Measurements from ENCODE around the gene STXBP5L.
"Not testable (repeated sequence)": the region's sequence is repeated elsewhere in the genome, so short reads cannot be mapped to it uniquely, and the experiment has no call there.

Gene STXBP5L

DNA sequence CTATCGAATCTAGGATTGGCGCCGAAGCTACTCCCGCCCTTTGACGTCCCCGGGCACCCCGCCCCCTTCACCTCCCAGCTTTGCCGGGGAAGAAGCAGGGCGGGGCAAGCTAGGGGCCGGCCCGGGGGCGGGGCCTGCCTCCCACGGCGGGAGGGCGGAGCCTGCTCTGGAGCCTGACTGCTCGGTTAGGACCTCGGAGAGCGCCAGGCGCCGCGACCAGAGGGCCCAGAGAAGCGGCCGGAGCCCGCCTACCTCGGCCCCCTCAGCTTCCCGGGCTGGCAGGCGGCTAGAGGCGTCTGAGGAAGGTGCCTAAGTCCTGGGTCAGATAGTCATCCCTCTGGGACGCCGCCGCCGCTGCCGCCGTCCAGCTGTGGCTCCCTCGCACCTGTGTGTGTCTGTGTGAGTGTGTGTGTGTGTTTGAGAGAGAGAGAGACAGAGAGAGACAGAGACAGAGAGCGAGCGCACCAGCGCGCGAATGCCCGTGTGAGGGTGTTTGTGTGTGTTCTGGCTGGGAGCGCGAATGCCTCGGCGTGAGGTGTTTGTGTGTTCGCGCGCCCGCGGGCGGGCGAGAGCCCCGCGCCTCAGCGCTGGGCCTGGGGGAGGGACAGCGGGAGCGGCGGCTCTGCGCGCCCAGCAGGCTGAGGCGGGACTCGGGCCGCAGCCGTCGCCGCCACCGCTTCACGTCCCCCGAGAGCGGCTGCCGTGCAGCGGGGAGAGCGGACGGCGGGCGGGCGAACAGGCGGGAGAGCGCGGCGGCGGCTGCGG is at the start of gene STXBP5L:
Gene STXBP5L, plus strand, starts transcription at position 176 of the 765 bp plus-strand sequence. CDS start 1,374 bp downstream, outside the sequence.
- no peak for DNase-seq (ENCODE audit: low read depth, low spot score)

DNA sequence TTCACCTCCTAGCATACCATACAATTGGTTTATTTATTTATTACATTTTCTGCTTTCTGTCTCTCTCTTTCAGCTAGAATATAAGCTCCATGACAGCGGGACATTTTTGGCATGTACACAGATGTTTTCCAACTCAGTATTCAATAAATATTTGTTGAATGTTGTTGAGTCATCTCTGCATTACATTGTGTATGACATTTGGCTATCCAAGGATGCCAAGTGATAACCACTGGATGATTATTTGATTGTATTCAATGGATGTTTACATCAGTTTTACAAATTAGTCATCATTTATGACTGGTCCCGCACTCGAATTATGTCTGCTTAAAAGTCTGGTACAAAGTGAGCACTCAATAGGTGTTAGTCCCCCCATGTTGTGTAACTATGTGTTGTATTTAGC is 49.5 kb upstream of the STXBP5L start:
- DNase-seq (ENCODE audit: low read depth, low spot score) = no peak

DNA sequence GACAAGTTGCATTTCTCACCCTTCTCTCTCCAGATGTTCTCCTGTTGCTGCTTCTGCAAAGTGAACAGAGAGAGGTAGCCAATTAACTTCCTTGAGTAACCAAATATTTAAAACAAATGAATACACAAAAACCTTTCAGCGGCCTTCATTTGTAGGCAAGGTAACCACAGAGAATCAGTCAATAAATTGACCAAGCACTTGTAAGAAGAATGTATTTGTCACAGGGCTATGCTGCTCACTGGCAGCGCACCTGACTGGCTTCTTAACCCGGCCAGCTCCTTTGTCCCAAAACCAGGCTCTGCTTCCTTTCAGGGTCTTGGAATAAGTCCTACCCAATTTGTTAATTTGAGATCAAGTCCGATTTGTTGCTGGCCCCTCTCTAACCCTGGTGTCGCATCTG is 43.5 kb upstream of the STXBP5L start:
- DNase-seq (ENCODE audit: low read depth, low spot score) = no peak

DNA sequence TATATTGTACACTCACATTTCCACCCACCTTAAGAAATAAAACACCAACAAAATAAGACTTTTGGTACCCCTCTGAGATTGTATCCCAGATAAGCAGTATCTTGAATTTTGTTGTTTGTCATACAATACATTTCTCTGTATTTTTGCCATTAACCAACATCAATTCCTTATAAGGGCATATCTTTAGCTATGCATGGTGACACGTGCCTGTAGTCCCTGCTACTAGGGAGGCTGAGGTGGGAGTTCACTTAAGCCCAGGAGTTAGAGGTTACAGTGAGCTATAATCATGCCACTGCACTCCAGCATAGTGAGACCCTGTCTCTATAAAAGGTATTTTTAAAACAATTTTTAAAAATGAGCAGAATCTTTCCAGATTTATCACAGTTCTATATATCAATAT is 32.5 kb upstream of the STXBP5L start:
- DNase-seq (ENCODE audit: low read depth, low spot score) = no peak

DNA sequence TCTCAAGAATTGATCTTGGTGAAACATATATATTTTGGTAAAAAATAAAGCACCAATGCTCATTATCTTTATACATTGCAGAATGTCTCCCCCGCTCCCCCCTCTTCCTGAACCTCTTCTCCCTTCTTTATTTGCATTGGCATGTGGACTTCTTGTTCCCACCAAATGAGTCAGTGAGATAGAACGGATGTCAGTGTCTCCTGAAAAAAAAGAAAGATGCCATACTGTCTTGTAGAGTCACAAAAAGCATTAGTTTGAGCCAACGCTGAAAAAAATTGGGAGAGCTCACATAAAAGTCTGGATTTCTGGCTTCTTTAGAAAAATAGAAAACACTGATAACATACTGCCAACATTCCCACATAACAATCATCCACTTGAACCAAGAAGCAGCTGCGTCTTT is 32.0 kb upstream of the STXBP5L start:
- no peak for DNase-seq (ENCODE audit: low read depth, low spot score)

DNA sequence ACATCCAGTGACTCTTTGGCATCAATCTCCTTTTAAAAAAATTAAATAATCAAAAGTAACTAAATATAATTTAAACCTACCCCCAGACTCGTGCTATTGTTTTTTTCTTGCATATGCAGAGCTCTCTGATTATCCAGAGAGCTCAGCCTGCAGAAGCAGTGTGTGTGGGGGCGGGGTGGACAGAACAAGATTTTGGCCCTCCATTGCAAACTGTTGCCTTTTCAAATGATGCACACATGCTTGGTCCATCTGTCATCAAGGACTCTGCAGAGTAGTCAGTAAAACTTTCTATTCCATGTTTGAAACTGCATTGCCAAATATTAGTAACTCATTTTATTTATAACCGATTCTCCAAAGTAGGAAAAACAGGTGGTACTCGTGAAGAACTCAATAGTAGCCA is 28.6 kb upstream of the STXBP5L start:
- DNase-seq (ENCODE audit: low read depth, low spot score) = no peak

DNA sequence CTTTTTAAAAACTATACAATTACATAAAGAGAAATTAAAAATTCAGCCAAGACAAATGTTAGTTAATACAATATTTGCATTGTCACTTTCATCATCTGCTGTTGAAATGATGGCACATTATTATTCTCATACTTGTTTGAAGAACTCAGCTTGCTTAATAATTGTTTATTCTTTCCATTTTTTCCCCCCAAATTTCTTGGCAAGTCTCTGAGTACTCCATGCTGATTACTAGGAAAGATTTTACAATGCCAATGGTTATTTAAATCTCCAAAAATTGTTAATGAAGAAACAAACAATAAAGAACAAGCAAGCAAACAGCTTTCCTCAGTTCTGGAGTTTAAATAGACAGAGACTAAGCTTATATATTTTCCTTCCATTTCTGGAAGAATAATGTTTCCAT is 15.1 kb upstream of the STXBP5L start:
- DNase-seq (ENCODE audit: low read depth, low spot score) = no peak

DNA sequence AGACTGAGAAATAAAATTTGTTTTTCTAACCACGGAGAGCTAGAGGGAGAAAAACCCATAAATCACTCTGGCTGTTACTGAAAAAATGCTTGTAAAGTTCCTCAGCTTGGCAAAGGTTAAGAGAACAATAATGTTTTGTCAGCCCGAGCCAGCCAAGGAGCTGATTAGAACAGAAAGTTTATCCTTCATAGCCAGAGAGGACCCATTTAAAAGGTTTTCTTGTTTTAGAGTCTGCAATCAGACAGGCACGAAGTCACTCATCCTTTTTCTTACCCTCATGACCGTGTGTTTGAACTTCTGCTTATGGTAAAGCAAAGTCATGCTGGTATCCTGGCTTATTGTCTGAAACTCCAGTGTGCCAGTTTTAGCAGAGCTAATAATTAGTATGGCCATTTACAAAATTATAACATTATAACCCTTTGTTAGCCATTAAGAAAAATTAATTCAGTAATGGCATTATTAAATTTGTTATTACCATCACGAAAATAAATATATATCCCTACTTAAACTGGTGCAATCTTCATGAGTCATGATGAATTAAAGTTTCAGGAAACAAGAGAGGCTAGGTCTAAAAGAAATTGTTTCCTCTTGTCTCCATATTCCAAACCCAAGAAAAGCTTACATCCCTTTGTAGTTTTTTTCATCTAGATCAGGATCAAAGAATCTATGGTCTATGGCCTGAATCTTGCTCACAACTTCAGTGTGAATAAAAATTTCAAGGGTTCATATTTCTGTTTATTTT is 13.5 kb upstream of the STXBP5L start:
- no peak for DNase-seq (ENCODE audit: low read depth, low spot score)

DNA sequence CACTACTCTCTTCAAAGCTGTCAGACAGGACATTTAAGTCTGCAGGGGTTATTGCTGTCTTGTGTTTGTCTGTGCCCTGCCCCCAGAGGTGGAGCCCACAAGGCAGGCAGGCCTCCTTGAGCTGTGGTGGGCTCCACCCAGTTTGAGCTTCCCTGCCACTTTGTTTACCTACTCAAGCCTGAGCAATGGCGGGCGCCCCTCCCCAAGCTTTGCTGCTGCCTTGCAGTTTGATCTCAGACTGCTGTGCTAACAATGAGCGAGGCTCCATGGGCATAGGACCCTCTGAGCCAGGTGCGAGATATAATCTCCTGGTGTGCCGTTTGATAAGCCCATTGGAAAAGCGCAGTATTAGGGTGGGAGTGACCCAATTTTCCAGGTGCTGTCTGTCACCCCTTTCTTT is 6.3 kb upstream of the STXBP5L start:
- not testable (repeated sequence) for DNase-seq (ENCODE audit: low read depth, low spot score)

DNA sequence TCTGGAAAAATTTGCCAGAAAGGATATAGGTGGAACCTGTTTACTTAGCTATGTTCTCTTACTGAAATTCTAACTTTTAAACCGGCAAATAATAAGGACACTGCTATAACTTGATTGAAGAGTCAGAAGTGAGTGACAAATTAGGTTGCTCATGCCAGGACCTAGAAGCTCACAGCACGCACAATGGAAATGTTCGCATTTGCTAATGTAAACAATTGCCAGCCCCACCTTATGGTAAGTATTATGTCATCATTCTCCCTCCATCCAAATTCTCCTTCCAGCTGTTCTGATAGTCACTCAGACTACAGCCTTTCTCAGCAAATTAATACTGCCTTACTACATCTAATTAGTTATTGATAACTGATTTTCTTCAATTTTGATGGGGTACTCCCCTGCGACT is 4.8 kb upstream of the STXBP5L start:
- DNase-seq (ENCODE audit: low read depth, low spot score) = no peak

DNA sequence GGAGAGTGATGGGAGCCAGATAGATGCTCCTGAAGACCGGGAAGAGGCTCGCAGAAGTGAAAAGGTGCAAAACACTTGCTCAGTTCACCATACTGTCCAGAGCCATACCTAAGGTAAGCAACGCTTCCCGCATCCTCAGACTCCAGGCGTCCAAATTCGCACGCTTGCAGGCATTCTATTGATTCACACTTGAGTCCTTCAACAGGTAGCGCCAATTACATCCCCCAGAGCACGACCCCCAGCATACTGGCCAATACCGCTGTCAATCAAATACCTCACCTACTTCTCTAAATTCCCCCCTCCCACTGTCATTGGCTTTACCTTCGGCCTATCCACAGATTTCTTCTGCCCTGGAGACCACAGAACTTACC is 361 bp upstream of the STXBP5L start:
- no peak for DNase-seq (ENCODE audit: low read depth, low spot score)

DNA sequence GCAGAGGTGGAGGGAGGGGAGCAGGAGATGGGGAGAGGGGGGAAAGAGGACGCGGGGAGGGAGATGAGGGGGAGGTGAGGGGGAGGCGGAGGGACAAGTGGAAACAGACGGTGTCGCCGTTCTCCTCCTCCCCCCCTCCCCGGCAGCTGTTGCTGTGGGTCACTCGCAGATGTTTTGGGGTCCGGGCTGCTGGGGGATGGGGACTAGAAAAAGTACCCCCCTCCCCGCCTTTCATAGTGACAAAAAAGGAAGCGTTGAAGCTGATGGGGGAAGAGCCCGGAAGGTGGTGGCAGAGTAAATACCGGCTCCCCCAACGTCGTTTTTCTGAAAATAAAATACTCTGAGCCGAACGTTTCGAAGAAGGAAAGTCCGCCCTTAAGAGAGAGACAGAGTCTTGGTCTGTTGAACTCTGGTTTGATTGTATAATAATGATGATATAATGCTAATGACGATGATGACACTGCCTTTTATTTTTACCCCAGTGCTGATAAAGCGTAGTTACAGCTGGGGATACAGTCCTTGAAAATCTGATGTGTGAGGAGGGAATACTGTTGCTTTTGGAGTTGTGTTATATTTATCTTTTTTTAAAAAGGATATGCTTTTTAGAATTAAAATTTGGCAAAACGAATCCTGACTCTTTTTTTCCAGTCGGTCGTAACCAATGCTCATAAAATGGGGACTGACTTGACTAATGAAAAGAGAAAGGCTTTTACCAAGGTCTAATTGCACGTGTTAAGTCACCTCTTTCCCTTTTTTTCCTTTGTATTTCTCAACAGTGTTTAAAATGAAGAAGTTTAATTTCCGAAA is 993 bp downstream of the STXBP5L start:
- no peak for DNase-seq (ENCODE audit: low read depth, low spot score)

DNA sequence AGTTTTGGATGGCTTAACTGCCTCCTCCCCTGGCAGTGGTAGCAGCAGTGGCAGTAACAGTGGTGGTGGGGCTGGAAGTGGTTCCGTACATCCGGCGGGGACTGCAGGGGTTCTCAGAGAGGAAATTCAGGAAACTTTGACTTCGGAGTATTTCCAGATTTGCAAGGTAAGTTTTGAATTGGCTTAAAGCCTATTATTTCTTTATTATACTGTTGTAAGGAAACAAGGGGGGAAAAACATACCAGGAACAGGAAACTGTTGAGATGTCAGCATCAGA is 1.5 kb downstream of the STXBP5L start:
- DNase-seq (ENCODE audit: low read depth, low spot score) = no peak

DNA sequence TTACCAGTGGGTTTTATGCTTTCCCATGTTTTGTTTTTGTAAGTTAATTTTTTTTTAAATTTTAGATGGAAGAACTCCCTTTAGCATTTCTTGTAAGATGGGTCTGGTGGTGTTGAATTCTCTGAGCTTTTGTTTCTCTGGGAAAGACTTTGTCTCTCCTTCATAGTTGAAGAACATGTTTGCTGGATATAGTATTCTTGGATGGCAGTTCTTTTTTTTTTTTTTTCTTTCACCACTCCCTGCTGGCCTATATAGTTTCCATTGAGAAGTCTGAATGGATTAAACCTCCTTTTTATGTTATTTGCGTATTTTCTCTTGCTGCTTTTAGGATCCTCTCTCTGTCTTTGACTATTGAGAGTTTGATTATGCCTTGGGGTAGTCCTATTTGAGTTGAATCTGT is 18.1 kb downstream of the STXBP5L start:
- no peak for DNase-seq (ENCODE audit: low read depth, low spot score)

DNA sequence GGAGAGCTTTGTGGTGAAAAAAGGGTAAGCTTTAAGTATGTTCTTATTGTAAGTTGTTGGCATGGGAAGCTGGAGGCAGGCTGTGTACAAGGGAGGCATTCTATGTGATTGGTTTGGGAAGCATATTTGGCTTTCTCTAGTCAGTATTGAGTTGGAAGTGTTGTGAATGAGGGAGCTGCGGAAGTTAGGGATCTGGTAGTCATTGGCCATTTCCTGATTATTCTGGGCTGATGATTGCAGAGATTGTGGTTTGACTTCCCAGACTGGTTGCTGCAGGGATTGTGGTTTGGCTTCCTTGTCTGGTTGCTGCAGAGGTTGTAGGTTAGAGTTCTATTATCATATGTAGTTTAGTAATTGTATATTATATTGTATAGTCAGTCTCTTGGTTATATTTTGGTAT is 21.0 kb downstream of the STXBP5L start:
- DNase-seq (ENCODE audit: low read depth, low spot score) = no peak

DNA sequence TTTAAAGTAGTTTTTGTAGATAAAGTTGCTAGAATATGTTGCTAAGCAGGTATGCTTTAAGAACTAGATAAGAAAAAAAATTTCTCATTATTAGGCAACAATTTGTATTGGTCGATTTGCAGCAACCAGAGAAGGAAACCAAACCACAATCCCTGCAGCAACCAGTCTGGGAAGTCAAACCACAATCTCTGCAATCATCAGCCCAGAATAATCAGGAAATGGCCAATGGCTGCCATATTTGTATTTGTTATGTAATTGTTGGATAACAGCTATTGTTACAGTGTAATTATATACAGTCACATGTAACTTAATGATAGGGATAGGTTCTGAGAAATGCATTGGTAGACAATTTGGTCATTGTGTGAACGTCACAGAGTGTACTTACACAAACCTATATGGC is 23.6 kb downstream of the STXBP5L start:
- no peak for DNase-seq (ENCODE audit: low read depth, low spot score)

DNA sequence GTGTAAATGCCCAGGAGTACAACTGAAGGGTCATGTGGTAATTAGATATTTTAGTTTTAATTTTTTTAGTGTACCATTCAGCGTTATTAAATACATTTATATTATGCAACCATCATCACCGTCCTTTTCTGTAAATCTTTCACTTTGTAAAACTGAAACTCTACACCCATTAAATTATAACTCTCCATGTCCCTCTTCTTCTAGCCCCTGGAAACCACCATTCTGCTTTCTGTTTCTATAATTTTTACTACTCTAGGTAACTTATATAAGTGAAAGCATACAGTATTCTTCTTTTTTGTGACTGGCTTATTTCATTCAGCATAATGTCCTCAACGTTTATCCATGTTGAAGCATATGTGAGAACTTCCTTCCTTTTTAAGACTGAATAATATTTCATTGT is 48.1 kb downstream of the STXBP5L start:
- DNase-seq (ENCODE audit: low read depth, low spot score) = no peak

DNA sequence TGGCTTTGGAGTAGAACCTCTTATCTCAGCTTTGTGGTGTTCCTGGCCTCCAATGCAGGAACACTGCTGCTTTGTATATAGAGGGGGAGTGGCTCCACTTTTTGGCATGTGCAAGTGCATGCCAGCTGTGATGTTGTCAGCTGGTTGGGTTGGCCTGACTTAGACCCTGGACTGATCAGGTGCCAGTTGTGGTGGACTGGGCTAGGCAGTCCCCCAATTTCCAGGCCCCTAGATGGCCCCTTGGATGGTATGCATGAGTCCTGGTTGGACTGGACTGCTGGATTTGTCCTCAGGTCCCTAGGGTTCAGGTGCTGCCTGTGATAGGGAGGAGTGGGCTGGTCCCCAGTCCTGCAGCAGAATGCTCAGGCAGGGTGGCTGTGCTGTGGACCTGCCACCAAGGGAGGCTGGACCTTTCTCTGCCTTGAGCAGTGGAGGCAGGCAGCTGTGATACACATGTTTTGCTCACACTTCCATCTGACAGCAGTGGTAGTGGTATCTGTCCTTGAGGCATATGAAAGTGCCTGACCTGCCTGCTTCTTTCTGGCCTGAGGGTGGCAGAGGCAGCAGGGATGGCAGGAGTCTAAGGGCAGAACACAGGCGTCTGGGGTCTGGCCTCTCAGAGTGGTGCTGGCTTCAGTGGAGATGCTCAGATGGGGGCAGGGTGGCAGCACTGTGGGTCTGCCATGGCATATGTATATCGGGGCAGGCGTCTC is 74.8 kb downstream of the STXBP5L start:
- DNase-seq (ENCODE audit: low read depth, low spot score) = no peak

DNA sequence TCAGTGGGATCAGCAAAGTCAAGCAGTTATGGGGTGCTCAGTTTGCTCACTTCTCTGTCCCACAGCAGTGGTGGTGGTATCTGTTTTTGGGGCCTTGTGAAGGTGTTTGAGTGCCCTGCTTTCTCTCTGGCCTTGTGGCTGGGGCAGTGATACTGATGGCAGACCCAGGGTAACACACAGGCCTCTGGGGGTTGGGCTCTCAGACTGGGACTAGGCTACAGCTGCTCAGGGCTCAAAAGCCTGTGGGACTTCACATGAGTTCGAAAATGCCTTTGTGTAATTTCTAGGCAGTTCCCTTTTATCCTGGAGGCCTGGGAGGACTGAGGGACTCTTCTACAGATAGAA is 75.3 kb downstream of the STXBP5L start:
- DNase-seq (ENCODE audit: low read depth, low spot score) = no peak

DNA sequence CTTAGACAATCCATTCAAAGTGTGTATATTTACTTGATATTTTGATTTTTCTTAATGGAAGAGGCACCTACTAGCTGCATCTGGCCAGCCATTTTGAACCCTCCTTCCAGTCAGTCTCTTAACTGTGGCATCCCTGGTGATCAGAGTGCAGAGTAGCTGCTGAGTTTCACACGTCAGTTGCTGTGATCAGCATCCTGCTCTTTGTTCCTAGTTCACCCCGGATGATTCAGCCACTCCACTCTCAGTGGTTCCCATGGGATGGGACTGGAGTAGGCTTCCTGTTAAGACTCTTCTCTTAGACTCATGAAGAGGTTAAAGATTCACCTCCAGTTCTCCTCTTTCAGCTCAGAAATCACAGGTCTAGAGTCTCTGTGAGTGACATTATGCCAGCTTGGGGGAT is 75.8 kb downstream of the STXBP5L start:
- no peak for DNase-seq (ENCODE audit: low read depth, low spot score)

DNA sequence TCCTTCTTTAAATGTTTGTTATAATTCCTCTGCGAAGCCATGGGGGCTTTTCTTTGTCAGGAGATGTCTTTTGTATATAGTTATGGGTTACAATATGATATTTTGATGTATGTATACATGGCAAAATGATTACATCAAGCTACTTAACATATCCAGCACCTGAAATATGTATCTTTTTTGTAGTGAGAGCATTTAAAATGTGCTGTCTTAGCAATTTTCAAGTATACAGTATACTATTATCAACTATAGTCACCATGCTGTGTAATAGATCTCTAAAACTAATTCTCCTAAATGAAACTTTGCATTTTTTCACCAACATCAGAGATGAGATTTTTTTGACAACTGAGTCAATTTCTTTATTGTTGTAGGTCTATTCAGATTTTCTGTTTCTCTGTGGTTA is 77.2 kb downstream of the STXBP5L start:
- no peak for DNase-seq (ENCODE audit: low read depth, low spot score)

DNA sequence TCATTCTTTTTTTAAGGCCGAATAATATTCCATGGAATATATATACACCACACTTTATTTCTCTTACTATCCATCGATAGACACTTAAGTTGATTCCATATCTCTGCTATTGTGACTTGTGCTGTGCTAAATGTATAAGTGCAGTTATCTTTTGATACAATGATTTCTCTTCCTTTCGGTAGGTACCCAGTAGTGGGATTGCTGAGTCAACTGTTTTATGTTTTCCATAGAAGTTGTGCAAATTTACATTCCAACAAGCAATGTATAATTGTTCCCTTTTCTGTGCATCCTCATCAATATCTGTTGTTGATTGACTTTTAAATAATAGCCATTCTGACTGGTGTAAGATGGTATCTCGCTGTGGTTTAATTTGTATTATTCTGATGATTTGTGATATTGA is 81.0 kb downstream of the STXBP5L start:
- no peak for DNase-seq (ENCODE audit: low read depth, low spot score)
